ENCODE measurements around the gene SNTB2.
A peak's percentile ranks its signal among the peaks of the same experiment; 100 is the strongest.

DNA sequence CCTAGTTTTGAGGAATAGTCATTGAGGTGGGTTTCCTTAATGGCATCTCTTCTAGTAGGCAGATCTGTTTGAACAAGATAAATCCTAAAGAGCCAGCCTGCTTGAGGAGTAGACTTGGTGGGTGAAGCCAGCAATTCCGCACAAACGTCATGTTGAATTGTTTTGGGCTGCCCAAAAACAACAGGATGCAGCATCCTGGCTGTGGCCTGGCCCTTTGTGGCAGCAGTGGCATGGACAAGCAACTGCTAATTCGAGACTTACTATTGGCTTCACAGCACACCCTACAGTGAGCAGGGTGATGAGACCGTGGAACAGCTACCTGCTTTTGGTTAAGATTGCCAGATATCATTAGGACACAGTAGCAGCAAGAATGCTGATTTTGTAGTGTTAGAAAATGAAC lies 114.9 kb downstream of the SNTB2 start:
- TF ChIP-seq POLR2A (IDR thresholded peaks at IDR 0.05), result no peak
- TF ChIP-seq, protein P1, sequence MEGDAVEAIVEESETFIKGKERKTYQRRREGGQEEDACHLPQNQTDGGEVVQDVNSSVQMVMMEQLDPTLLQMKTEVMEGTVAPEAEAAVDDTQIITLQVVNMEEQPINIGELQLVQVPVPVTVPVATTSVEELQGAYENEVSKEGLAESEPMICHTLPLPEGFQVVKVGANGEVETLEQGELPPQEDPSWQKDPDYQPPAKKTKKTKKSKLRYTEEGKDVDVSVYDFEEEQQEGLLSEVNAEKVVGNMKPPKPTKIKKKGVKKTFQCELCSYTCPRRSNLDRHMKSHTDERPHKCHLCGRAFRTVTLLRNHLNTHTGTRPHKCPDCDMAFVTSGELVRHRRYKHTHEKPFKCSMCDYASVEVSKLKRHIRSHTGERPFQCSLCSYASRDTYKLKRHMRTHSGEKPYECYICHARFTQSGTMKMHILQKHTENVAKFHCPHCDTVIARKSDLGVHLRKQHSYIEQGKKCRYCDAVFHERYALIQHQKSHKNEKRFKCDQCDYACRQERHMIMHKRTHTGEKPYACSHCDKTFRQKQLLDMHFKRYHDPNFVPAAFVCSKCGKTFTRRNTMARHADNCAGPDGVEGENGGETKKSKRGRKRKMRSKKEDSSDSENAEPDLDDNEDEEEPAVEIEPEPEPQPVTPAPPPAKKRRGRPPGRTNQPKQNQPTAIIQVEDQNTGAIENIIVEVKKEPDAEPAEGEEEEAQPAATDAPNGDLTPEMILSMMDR (IDR thresholded peaks at IDR 0.05), result peak in 1 of 6 experiments; percentile 10
